Choroid plexus epithelial cell (primary cell): Measurements from ENCODE around the gene AUTS2.
"Not testable (repeated sequence)": the region's sequence is repeated elsewhere in the genome, so short reads cannot be mapped to it uniquely, and the experiment has no call there.

Experiments used
- DNase-seq: peaks from one replicate; pipeline ENCODE4 v3.0.0-alpha.2; 2010; ENCODE audit warnings: low read depth
- H3K4me3 ChIP-seq: 2 replicates; pipeline ENCODE4 v1.5.1; 2011; ENCODE audit warnings: low read depth, mild to moderate bottlenecking, control low read depth, low read length, moderate library complexity
- TF ChIP-seq, protein P1 (sequence below): conservative IDR thresholded peaks from 2 replicates; pipeline ENCODE4 v1.5.1; 2011; ENCODE audit warnings: low read depth, mild to moderate bottlenecking, control low read depth, inconsistent platforms, low read length, moderate library complexity

Gene AUTS2

DNA sequence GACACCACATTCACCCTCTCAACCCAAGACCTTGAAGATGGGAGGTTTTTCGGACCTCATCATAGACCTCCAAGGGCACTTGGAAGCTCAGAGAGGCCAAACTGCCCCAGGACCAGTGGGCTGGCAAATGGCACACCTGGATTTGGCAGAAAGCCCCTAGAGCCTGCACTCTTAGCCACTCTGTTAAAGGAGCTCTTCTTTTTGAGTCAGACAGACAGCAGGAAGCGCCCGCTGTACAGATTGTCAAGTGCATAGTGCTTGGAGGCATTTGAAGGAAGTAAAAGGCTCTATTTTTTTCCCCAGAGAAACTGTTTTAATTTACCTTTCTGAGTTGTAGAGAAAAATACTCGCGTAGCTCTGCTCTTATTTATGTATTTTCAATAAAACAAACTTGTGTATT is 1125.1 kb downstream of the AUTS2 start:
- no peak for DNase-seq

DNA sequence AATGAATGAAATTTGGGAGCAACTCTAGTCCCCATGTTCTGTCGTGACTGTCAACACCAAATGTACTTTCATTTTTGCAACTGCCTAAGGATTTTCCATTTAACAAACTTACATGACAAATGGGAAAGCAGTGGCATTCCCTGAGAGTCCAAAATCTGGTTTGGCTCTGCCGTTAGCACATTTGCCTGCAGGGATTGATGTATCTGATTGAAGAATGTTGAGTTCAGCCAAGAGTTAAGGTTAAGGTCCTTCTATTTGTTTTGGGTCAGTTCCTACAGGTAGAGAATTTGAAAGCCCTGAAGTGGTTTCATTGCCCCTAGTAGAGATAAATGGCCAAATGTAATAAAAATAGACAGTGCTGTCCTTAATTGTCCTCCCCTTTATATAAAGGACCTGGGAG is 1127.2 kb downstream of the AUTS2 start:
- no peak for DNase-seq
- TF ChIP-seq, protein P1, sequence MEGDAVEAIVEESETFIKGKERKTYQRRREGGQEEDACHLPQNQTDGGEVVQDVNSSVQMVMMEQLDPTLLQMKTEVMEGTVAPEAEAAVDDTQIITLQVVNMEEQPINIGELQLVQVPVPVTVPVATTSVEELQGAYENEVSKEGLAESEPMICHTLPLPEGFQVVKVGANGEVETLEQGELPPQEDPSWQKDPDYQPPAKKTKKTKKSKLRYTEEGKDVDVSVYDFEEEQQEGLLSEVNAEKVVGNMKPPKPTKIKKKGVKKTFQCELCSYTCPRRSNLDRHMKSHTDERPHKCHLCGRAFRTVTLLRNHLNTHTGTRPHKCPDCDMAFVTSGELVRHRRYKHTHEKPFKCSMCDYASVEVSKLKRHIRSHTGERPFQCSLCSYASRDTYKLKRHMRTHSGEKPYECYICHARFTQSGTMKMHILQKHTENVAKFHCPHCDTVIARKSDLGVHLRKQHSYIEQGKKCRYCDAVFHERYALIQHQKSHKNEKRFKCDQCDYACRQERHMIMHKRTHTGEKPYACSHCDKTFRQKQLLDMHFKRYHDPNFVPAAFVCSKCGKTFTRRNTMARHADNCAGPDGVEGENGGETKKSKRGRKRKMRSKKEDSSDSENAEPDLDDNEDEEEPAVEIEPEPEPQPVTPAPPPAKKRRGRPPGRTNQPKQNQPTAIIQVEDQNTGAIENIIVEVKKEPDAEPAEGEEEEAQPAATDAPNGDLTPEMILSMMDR, result no peak
- no peak overlapping the region for H3K4me3 ChIP-seq

More for the DNA sequence above, 1125.1 kb downstream of the AUTS2 start:
- TF ChIP-seq, protein P1, result no peak
- no peak overlapping the region for H3K4me3 ChIP-seq

GRCh38 chr7:70726294-70726693 is 1128.0 kb downstream of the AUTS2 start:
- H3K4me3 ChIP-seq, result no peak overlapping the region
- TF ChIP-seq, protein P1, result no peak
- DNase-seq, result no peak

DNA sequence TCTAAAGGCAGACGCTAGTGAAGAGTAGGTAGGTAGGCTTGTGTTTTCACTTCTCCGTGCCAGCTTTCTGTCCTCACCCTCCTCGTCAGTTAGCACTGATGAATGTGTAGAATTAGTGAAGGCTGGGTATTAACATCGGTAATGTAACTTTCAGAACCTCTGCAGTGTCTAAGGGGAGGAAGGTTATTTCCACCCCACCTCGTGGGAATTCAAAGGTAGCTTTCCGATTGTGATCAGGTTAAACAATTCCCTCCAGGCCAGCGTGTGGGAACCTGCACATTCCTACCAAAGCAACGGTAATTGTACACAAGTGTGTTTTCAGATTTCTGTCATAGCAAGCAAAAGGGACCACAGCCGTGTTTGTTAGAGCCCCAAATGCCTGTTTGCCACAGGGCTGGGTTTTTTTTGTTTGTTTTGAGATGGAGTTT is 1128.7 kb downstream of the AUTS2 start:
- no peak overlapping the region for H3K4me3 ChIP-seq
- no peak for DNase-seq
- TF ChIP-seq, protein P1, result no peak

DNA sequence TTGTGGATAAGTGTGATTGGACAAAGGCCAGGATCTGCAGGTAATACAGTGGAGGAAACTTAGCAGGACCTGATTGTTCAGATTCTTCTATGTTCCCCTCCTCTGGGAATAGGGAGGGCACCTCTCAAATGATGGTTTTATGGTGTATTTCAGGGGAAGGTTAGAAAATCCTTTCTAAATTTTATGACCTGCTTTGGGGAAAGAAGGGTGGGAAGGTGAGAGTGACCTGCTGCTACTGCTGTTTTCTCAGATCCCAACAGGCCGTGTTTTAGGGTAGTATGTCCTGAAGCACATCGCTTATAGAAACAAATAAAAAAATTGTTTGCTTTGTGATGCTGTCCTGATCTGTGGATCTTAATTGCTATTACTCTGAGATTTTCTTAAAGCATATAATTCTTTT is 1129.6 kb downstream of the AUTS2 start:
- no peak overlapping the region for H3K4me3 ChIP-seq
- TF ChIP-seq, protein P1, result no peak
- DNase-seq, result no peak

DNA sequence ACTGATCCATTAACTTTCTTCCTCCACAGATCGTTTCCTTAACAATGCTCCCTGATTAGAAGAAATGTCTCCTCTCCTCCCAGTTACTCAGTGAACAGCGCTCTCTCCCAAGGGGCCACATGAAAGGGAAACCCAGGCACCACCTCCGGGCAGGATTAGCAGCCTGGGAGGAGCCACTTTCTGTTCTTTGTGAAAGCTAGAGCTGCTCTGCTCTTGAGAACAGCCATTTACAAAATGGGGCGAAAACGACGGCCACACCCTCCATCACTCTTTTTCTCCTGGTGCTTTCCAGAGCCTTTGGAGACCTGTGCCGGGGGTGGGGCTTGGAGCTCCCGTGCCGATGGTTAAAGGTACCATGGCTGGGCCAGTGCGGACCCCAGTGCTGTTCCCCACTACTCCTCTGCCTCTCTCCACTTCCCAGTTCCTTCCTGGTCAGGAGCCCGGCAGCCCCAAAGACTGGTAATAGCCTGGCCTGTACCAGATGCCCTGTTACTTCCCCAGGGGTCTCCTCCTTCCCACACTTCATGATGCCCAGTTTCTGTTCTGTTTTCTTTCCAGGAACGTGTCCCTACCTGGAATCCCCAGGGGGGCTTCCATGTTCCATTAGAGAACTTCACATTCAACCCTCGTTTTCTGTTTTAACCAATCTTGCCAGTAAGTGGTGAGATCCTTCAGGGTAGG is 1130.7 kb downstream of the AUTS2 start:
- peak; percentile 30 for DNase-seq
- H3K4me3 ChIP-seq, result no peak overlapping the region
- TF ChIP-seq, protein P1, result no peak

DNA sequence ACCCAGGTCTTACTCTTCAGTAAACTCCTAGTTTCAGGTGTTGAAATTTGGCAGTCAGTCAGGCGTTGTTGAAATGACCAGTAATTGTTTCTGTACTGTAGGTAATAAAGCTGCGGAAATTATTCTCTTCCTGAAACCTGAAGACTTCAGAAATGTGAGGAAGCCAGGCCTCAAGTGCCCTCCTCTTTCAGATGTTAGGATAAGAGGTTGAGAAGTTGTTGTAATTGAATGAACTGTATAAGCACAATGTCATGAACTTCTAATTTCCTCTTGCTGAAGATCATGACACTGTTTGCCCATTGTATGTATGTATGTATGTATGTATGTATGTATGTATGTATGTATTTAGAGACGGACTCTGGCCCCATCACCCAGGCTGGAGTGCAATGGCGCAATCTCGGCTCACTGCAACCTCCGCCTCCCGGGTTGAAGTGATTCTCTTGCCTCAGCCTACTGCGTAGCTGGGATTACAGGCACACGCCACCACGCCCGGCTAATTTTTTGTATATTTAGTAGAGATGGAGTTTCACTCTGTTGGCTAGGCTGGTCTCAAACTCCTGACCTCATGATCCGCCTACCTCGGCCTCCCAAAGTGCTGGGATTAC is 1131.4 kb downstream of the AUTS2 start:
- DNase-seq, H3K4me3 ChIP-seq: not testable (repeated sequence)
